HG02678 (cell line): Measurements from ENCODE around the gene CSNK2A1.
A peak's percentile ranks its signal among the peaks of the same experiment; 100 is the strongest.
"Not testable (repeated sequence)": the region's sequence is repeated elsewhere in the genome, so short reads cannot be mapped to it uniquely, and the experiment has no call there.

ENCODE experiments used
- ATAC-seq: cut with Tn5 transposase; IDR thresholded peaks from one replicate; pipeline ENCODE4 v1.9.1; 2021; ENCODE audit warnings: mild to moderate bottlenecking, moderate library complexity; ENCODE audit not compliant: unreplicated experiment

CSNK2A1 gene

GRCh38 chr20:543369-544152 lies at the start of gene CSNK2A1:
Gene CSNK2A1 (minus strand): TSS chr20:543790. CDS start chr20:508551, 35,239 bp downstream.
- peak; percentile 95 for ATAC-seq

GRCh38 chr20:592506-592905 lies 48.9 kb upstream of the CSNK2A1 start:
- ATAC-seq = no peak

GRCh38 chr20:591941-592340 lies 48.4 kb upstream of the CSNK2A1 start:
- no peak for ATAC-seq

GRCh38 chr20:588932-589672 lies 45.5 kb upstream of the CSNK2A1 start:
- ATAC-seq = no peak

- ATAC-seq = no peak
Observed at GRCh38 chr20:588476-588875, 44.9 kb upstream of the CSNK2A1 start.

GRCh38 chr20:584971-585301 lies 41.3 kb upstream of the CSNK2A1 start:
- ATAC-seq = no peak

- no peak for ATAC-seq
Observed at GRCh38 chr20:584161-584970, 40.8 kb upstream of the CSNK2A1 start.

- no peak for ATAC-seq
Observed at GRCh38 chr20:582204-582603, 38.6 kb upstream of the CSNK2A1 start.

- not testable (repeated sequence) for ATAC-seq
Observed at GRCh38 chr20:578940-579690, 35.5 kb upstream of the CSNK2A1 start.

GRCh38 chr20:577167-577791 lies 33.7 kb upstream of the CSNK2A1 start:
- no peak for ATAC-seq

GRCh38 chr20:576156-576555 lies 32.6 kb upstream of the CSNK2A1 start:
- ATAC-seq = no peak

- no peak for ATAC-seq
Observed at GRCh38 chr20:575230-575629, 31.6 kb upstream of the CSNK2A1 start.

- ATAC-seq = no peak
Observed at GRCh38 chr20:574297-574942, 30.8 kb upstream of the CSNK2A1 start.

- ATAC-seq = no peak
Observed at GRCh38 chr20:573414-574296, 30.1 kb upstream of the CSNK2A1 start.

- no peak for ATAC-seq
Observed at GRCh38 chr20:572727-573126, 29.1 kb upstream of the CSNK2A1 start.

GRCh38 chr20:571754-572441 lies 28.3 kb upstream of the CSNK2A1 start:
- ATAC-seq = no peak

- ATAC-seq = no peak
Observed at GRCh38 chr20:568673-569415, 25.3 kb upstream of the CSNK2A1 start.
